PC-3 (cell line): Measurements from ENCODE around the gene PVALB. TPM values are rescaled to one million over a fixed set of nuclear protein-coding genes. Genes with fewer than 3 reads are reported as not detected.

Source experiments
- ATAC-seq: fragments of 200-7000 bp; cut with Tn5 transposase; 2 replicates; pipeline ENCODE4 v1.9.1; 2020; ENCODE audit warnings: mild to moderate bottlenecking, moderate library complexity
- BruUV-seq: library from RNA; stranded (reverse); fragments of 400-500 nt; replicated peaks from 2 replicates; lab custom pipeline; 2021; lab: Mats Ljungman, UMichigan
- CTCF ChIA-PET: fragments of 300-600 bp; sonication (Branson Sonifier 250); formaldehyde crosslinking; loops from one replicate; lab custom pipeline; 2022; ENCODE audit warnings: antibody characterized with exemption; lab: Charles Lee
- POLR2A ChIA-PET: fragments of 300-600 bp; sonication (Branson Sonifier 250); formaldehyde crosslinking; loops from one replicate; lab custom pipeline; 2022; ENCODE audit warnings: antibody characterized with exemption; ENCODE audit not compliant: unreplicated experiment; lab: Charles Lee
- DNase-seq: peaks from one replicate; pipeline ENCODE4 v3.0.0-alpha.2; 2015
- H2AFZ ChIP-seq: fragments of 300-600 bp; sonication (generic); 2 replicates; pipeline ENCODE4 v1.6.0; 2016; ENCODE audit warnings: antibody characterized with exemption, low read length
- H3F3A ChIP-seq: fragments of 300-600 bp; sonication (generic); one replicate; pipeline ENCODE4 v1.6.0; 2017; ENCODE audit warnings: antibody characterized with exemption, low read length, control low read depth, mild to moderate bottlenecking; ENCODE audit not compliant: unreplicated experiment
- H3K27ac ChIP-seq: fragments of 300-600 bp; sonication (generic); 2 replicates; pipeline ENCODE4 v1.5.1; 2016; ENCODE audit warnings: mild to moderate bottlenecking, low read length
- H3K27me3 ChIP-seq: fragments of 300-600 bp; sonication (generic); 2 replicates; pipeline ENCODE4 v1.6.1; 2016; ENCODE audit warnings: low read length, mixed read lengths
- H3K36me3 ChIP-seq: fragments of 300-600 bp; sonication (generic); 2 replicates; pipeline ENCODE4 v1.6.1; 2016; ENCODE audit warnings: low read depth, mixed run types, low read length, mixed read lengths
- H3K4me1 ChIP-seq: fragments of 300-600 bp; sonication (generic); 2 replicates; pipeline ENCODE4 v1.5.1; 2016; ENCODE audit warnings: low read length; ENCODE audit not compliant: insufficient read depth
- H3K4me2 ChIP-seq: fragments of 300-600 bp; sonication (generic); 2 replicates; pipeline ENCODE4 v1.6.0; 2016; ENCODE audit warnings: low read length
- H3K4me3 ChIP-seq: fragments of 300-600 bp; sonication (generic); 2 replicates; pipeline ENCODE4 v1.5.1; 2016; ENCODE audit warnings: mild to moderate bottlenecking, low read length, mixed read lengths
- H3K79me2 ChIP-seq: fragments of 300-600 bp; sonication (generic); 2 replicates; pipeline ENCODE4 v1.6.1; 2017; ENCODE audit warnings: low read length, mixed read lengths
- H3K9ac ChIP-seq: fragments of 300-600 bp; sonication (generic); 2 replicates; pipeline ENCODE4 v1.6.0; 2016; ENCODE audit warnings: mild to moderate bottlenecking, low read length
- H3K9me2 ChIP-seq: fragments of 300-600 bp; sonication (generic); replicated peaks from 2 replicates; pipeline ENCODE4 v1.6.1; 2016; ENCODE audit warnings: mixed run types, low read length, mixed read lengths
- H3K9me3 ChIP-seq: fragments of 300-600 bp; sonication (generic); 2 replicates; pipeline ENCODE4 v1.6.1; 2016; ENCODE audit warnings: low read length, mixed read lengths
- H4K20me1 ChIP-seq: fragments of 300-600 bp; sonication (generic); 2 replicates; pipeline ENCODE4 v1.6.1; 2016; ENCODE audit warnings: low read length, mixed read lengths
- CTCF ChIP-seq: fragments of 300-600 bp; sonication (generic); conservative IDR thresholded peaks from 2 replicates; pipeline ENCODE4 v1.5.1; 2017; ENCODE audit warnings: antibody characterized with exemption, low read depth, mild to moderate bottlenecking, low read length
- EZH2 ChIP-seq: fragments of 300-600 bp; sonication (generic); IDR thresholded peaks from one replicate; pipeline ENCODE4 v1.6.1; 2017; ENCODE audit warnings: antibody characterized with exemption, mild to moderate bottlenecking, low read length; ENCODE audit not compliant: unreplicated experiment
- EZH2phosphoT487 ChIP-seq: fragments of 300-600 bp; sonication (generic); IDR thresholded peaks from 2 replicates; pipeline ENCODE4 v1.6.1; 2018; ENCODE audit warnings: mild to moderate bottlenecking, antibody characterized with exemption, low read length, borderline replicate concordance
- intact Hi-C: fragments of 100-400 bp; cut with micrococcal nuclease; formaldehyde crosslinking; loops from 2 replicates; pipeline ENCODE4 v1.9.0; 2023
- total RNA-seq: library from RNA; depleted of rRNA; stranded (reverse); fragments of >200 nt; gene quantifications from 2 replicates; pipeline ENCODE4 v1.2.3, GENCODE V29; 2014

PVALB gene
- total RNA-seq, 1 experiment from 2014 or later, result not detected

- DNase-seq (peak; percentile 58), ATAC-seq (peak; percentile 96)
- Histone ChIP-seq H3K9ac (no peak overlapping the region), H2AFZ (no peak overlapping the region), H3K9me3 (no peaks in the 10 kb centered on the region), H3F3A (no peaks in the 10 kb centered on the region), H3K4me1 (peaks cover 8% of the 10 kb centered on the region; the same call in 1 of the 2 replicates), H3K79me2 (no peaks in the 10 kb centered on the region), H3K4me2 (no peak overlapping the region), H3K27me3 (no peaks in the 10 kb centered on the region), H3K27ac (no peak overlapping the region), H3K4me3 (no peak overlapping the region), H3K9me2 (no peaks in the 10 kb centered on the region), H3K36me3 (no peaks in the 10 kb centered on the region), H4K20me1 (no peaks in the 10 kb centered on the region)
- no peak for TF ChIP-seq EZH2phosphoT487
- no peak for TF ChIP-seq CTCF
- TF ChIP-seq EZH2, result no peak
- intact Hi-C loops, result no loop called here
- ChIA-PET CTCF (no interaction called here), POLR2A (no interaction called here)
- BruUV-seq, result no TSS peak
Measured at GRCh38 chr22:36763576-36763975, 53.3 kb downstream of the PVALB start.

- H3K4me3 ChIP-seq, result no peak overlapping the region
- no peaks in the 10 kb centered on the region for H4K20me1 ChIP-seq
- no peak overlapping the region for H3K4me2 ChIP-seq
- TF ChIP-seq EZH2phosphoT487 (no peak), EZH2 (no peak), CTCF (no peak)
- ChIA-PET POLR2A (interaction anchor here (0.5 kb wide), 1 partner anchor 300 kb away, joined by 3 read pairs; no protein-coding TSS in a partner anchor), CTCF (no interaction called here)
- no peaks in the 10 kb centered on the region for H3K9me2 ChIP-seq
- H3K27ac ChIP-seq, result no peak overlapping the region
- no peaks in the 10 kb centered on the region for H3K27me3 ChIP-seq
- intact Hi-C loops, result no loop called here
- no peak overlapping the region for H3K9ac ChIP-seq
- H3K36me3 ChIP-seq, result no peaks in the 10 kb centered on the region
- ATAC-seq (no peak), DNase-seq (no peak)
- BruUV-seq, result no TSS peak
- no peak overlapping the region for H2AFZ ChIP-seq
- peaks cover 8% of the 10 kb centered on the region; the same call in 1 of the 2 replicates for H3K4me1 ChIP-seq
- H3K9me3 ChIP-seq, result no peaks in the 10 kb centered on the region
- H3K79me2 ChIP-seq, result no peaks in the 10 kb centered on the region
- no peaks in the 10 kb centered on the region for H3F3A ChIP-seq
Measured at GRCh38 chr22:36762687-36763260, 54.1 kb downstream of the PVALB start.

- peaks cover 8% of the 10 kb centered on the region; the same call in 1 of the 2 replicates for H3K4me1 ChIP-seq
- intact Hi-C loops, result no loop called here
- no peaks in the 10 kb centered on the region for H3K79me2 ChIP-seq
- no peak overlapping the region for H3K9ac ChIP-seq
- DNase-seq (no peak), ATAC-seq (no peak)
- no peak for TF ChIP-seq EZH2phosphoT487
- TF ChIP-seq CTCF, result no peak
- no peak for TF ChIP-seq EZH2
- no peaks in the 10 kb centered on the region for H3K27me3 ChIP-seq
- no peaks in the 10 kb centered on the region for H4K20me1 ChIP-seq
- BruUV-seq, result no TSS peak
- no peak overlapping the region for H3K4me3 ChIP-seq
- H3F3A ChIP-seq, result no peaks in the 10 kb centered on the region
- no peaks in the 10 kb centered on the region for H3K9me2 ChIP-seq
- H2AFZ ChIP-seq, result no peak overlapping the region
- H3K9me3 ChIP-seq, result no peaks in the 10 kb centered on the region
- POLR2A ChIA-PET, result no interaction called here
- no peak overlapping the region for H3K4me2 ChIP-seq
- no peak overlapping the region for H3K27ac ChIP-seq
- CTCF ChIA-PET, result no interaction called here
- H3K36me3 ChIP-seq, result no peaks in the 10 kb centered on the region
Measured at GRCh38 chr22:36761553-36762240, 55.1 kb downstream of the PVALB start.
